GM19328 (cell line): Measurements from ENCODE around the gene IFI27L2.

Experiments
- ATAC-seq: cut with Tn5 transposase; IDR thresholded peaks from one replicate; pipeline ENCODE4 v1.9.1; 2021; ENCODE audit warnings: mild to moderate bottlenecking, moderate library complexity; ENCODE audit not compliant: unreplicated experiment

IFI27L2 gene

DNA sequence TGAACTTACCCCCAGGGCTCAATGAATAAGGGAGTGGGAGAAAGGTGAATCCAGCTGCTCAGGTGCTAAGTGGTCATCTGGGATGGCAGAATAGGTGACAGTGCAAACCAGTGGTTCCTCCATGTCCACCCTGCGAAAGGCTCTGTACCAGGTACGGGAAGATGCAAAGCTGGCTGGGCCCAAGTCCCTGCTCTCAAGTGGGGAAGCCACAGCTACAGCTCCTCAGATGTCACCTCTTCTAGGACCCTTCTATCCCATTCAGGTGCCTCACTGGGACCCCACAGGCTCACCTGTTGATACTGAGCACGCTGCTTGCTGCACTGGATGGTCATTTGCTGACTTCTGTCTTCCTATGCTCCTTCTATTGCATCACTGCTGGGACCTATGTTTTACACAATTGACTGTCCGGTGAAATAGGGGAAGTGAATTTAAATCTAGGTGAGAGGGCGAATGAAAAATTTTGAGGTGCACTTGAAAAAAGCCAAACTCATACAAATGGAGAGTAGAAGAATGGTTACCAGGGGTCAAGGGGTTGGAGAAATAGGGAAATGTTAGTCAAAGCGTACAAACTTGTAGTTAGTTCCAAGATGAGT lies 24.4 kb upstream of the IFI27L2 start:
- no peak for ATAC-seq

DNA sequence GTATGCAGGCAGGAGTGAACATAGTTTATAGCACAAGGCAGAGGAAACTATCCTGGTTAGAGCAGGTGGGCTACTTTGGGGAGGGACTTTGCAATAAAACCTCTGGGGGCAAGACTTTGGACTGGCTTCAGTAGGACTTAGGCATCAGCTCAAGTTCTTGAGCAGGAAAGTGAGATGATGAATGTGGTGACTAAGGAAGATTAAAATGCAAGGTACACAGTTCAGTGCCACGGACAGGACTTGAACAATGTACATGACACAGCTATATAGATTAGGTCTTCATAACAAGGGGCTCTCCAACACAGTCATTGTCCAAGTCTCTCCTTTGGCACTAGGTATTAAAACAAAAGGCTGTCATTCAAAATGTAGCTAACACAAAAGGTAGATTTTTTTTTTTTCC lies 23.3 kb upstream of the IFI27L2 start:
- no peak for ATAC-seq

DNA sequence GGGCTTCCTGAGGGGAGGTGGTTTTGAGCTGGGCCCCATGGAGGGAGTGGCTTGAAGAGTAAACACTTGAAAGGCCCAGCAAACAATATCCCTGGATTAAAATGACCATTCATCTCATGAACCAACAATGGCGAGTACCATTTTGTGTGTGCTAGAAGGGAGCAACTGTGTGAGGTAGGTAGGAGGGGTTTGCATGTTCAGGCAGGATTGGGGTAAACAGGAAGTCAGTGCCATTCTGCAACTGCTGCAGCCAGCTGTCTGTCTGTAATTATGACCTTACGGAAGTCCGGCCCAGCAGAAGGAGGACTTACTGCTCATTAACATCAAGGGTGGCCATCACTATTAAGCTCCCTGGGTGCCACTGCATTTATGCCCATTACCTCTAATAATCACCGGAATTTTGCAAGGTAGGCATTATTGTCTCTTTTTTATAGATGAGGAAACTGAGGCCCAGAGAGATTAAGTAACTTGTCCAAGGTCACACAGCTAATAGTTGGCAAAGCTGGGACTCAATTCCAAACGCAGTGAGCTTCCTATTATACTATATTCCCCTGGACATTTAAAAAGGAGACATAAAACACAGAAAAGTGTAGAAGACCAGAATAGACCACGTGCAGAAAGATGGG lies 16.6 kb upstream of the IFI27L2 start:
- ATAC-seq: no peak

DNA sequence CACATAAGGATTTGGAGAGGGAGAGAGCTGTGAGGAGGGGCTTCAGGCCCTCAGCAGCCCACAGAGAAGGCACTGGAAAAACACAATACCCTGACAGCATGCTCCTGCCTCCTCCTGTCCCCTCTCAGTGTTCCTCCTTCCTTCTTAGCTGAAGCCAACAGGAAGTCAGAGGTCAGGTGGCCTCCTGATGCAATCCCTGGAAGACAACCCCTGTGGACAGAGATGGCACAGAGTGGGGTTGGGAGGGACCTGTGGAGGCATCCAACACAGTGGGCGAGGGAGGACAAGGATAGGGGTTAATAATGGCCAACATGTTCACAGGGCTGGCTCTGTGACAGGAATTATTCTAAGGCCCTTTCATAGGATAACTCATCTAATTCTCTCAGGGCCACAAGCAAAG lies 15.4 kb upstream of the IFI27L2 start:
- ATAC-seq: no peak

DNA sequence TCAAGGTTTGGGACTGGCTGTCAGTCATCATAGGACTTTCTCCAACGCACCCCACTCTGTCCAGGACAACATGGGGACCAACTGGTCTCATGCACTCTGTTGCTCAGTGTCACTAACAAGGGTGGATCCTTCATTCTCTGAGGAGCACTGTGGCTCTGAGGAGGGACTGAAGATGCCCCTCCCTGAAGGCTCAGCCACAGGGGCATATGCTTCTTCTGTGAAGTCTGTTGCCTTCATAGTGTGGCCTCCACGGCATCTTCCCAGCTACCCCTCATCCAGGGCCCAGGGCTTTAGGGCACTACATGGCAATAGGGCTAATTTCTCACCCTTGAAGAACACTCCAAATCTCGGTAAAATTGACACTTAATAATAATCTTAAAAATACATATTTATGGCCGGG lies 14.3 kb upstream of the IFI27L2 start:
- ATAC-seq: no peak

DNA sequence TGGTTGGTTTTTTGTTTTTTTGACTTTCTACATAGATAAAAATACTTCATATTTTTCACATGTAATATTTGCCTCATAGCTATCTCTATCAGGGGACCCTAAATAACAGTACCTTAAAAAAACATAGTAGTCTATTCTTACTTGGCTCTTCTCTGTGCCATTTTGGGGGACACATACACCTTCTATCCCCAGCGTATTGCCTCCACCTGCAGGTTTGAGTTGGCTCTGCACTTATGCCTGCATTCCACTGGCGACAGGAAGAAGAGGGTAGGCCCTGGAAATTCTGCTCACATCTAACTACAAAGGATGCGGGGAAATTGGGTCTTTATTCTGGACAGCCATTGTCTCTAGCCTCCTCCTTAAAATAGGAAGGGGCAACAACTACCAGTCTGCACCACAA lies 13.8 kb upstream of the IFI27L2 start:
- no peak for ATAC-seq

DNA sequence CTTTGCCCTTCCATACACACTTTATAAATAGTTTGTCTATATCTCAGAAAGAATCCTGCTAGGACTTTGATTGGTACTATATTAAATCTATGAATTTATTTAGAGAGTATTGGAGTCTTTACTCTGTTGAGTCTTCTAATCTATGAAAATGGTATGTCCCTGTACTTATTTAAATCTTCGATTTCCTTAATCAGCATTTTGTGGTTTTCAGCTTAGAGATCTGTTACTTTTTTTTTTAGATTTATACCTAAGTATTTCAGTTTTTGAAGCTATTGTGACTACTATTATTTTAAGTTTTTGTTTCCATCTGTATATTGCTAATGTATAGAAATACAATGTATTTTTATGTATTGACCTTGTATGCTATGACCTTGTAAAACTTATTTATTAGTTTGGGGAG lies 13.4 kb upstream of the IFI27L2 start:
- no peak for ATAC-seq

DNA sequence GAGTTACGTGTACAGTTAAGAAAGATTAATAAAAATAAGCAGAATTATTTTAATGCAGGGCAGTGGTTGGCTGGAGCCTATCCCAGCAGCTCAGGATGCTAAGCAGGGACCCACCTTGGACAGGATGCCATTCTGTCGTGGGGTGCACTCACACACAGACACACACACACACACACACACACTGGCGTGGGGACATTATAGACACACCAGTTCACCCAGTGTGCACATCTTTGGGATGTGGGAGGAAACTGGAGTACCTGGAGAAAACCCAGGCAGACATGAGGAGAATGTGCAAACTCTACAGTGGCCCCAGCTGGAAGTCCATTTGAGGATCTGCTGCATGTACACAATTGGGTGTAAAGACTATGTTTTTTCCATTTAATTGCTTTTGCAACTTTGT lies 12.8 kb upstream of the IFI27L2 start:
- ATAC-seq: no peak

DNA sequence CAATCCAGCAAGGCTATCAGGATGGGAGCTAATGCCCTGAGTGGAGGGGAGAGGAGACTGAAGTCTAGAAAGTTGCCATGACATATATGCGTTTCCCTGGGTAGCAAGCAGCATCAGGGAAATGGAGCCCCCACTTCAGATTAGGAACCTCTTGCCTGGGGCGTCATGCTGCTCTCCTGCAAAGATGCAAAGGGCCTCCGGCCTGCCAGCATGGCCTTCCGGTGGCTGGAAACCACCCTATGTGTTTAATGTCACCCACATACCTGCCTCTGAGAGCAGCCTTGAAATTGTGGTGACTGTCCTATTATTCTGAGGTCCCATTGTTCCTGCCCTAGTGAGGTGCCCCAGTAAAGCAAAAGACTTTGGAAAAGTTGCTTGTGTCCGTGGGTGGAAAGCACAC lies 10.0 kb upstream of the IFI27L2 start:
- ATAC-seq: no peak

DNA sequence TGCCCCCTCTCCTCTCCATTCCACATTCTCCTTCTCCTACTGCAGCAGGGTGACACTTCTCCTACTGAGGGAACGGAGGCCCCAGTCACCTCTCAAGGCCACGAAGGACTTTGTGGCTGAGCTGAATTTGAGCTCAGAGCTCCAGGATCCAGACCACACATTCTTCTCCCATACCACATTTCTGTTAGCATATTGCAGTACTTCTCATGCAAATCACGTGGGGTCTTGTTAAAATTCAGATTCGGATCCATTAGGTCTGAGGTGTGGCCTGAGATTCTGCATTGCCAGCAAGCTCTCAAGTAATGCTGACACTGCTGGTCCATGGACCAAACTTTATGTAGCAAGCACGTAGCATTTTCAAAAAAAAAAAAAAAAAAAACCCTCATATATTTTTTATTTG lies 9.6 kb upstream of the IFI27L2 start:
- no peak for ATAC-seq

DNA sequence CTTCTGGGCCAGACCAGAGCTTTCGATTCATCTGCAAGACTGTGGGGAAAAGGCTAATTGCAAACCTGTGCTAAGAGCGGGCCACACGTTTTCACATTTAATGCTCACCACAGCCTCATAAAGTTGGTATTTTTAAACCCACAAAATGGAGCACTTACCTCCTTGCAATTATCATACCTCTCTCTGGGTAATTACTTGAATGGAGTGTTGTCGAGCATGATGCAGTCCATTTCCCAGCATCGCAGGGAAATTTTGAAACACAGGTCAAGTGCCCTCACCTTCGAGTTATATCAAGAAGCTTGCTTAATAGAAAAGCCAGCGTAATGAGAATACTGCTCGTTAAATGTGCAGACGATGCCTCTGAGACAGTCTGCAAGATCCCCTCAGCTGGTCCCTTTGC lies 8.8 kb upstream of the IFI27L2 start:
- no peak for ATAC-seq

DNA sequence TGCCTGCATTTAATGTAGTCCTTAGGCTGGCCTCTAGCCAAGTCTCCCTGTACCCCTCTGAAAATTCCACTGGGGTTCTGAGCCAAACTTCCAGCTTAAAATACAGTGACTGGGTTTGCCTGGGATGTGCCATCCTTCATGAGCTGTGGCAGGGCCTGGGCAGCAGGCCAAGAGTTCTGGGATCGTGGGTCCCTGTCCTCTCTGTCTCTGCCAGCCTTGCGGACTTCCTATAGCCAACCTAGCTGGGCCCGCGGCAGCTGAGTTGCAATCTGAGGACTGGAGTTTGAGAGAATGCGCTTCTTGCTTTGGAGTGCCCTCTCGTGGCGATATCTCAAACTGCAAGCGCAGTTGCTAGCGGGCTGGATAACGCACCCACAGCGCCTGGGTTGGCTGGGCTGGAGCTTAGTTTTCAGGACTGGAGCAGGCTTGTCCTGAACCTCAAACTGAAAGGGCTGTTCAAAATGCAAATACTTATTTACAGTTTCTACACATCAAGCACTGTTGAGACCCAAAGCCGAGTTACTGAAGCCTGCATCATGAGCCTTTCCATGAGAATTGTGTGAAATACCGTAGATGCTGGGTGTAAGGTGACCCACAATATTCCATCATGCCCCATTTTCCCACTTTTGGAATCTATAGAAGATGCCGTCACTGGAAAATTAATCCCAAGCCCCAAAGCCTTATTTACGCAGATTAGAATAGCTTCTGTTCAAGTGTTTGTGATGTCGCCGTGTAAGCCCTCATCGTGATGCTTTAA lies 7.3 kb upstream of the IFI27L2 start:
- ATAC-seq: peak; percentile 83

DNA sequence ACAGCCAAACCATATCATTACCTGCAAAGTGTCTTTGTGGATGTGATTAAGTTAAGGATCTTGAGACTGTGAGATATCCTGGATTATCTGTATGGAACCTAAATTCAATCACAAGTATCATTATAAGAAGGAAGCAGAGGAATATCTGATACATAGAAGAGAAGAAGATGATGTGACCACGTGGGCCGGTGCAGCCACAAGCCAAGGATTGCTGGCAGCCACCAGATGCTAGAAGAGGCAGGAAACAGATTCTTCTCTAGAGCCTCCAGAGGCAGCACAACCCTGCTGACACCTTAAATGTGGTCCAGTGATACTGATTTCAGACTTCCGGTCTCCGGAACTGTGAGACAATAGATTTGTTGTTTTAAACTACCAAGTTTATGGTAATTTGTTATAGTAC lies 6.1 kb upstream of the IFI27L2 start:
- no peak for ATAC-seq

DNA sequence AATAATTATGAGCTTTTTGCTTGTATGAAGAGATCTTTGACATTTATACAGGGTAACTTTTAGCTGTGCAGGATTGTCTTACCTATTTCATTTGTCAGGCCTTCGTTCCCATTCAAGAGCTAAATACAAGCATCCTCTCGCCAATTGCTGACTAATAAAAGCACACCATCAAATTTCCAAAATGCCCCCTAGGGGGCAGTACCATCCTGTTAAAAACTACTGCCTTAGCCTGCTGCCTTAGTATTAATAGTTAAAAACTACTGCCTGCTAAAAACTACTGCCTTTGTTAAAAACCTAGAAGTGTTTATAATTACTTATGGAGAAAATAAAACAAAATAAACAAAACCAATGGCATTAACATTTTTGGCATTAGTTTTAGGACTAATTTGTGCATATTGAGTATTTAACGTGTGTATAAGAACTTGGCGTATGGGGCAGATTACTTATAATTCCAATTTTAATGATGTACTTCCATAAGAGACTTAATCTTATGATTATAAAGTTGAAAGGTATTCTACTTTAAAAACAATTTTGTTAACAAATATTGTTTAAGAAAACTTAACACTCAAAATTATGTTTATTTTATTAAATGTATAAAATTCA lies 3.0 kb upstream of the IFI27L2 start:
- ATAC-seq: no peak

DNA sequence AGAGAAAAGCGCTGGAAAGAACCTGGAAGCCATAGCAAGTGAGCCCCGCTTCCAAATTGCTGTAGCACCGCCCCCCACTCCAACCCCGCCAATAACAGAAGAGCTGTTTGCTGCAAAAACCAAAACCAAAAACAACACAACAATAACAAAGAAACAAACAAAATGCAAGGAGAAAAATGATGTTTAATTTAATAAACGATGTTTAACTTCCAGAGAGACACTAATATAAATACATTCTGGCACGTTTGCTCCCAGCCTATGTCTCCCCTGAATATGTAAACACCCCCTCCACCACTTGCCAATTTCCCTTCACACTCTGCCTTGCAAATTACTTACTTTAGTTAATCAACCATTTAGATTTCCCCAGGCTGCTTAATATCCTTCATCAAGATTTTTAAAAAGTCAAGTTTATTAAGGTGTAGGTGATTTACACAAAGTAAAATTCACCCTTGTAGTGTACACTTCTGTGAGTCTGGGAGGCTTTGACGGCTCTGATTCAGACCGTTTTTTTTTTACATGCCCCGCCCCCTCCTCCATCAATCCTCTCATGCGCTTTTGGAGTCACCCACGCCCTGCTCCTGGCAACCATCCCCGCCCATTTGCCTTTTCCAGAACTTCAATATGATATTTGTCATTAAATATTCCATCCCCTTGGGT lies 482 bp upstream of the IFI27L2 start:
- ATAC-seq: no peak

DNA sequence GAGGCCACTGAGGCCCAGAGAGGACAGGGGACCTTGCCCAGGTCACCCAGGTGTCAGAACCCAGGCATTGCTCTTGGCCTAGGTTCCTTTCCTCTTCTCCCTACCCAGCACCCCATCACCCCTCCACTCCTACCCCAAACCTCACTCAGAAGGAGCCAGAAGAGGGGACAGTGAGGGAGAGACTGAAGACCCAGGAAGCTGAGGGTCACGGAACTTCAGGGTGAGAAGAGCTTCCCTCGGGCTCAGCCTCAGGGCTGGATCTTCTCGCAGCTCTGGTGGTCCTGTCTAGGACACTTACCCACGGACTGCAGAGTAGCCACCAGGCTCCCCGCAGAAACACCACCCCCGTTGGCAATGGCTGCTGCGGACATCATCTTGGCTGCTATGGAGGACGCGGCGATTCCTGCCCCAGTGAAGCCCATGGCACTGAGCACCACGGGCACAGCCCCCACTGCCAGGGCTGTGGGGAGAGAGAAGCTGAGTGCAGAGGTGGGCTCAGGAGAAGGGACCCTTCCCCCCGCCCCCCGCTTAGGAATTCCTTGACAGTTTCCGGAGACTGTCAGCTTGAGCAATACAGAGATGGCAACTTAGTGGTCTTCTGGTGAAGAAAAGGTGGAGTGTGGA lies 1.1 kb downstream of the IFI27L2 start:
- ATAC-seq: no peak

DNA sequence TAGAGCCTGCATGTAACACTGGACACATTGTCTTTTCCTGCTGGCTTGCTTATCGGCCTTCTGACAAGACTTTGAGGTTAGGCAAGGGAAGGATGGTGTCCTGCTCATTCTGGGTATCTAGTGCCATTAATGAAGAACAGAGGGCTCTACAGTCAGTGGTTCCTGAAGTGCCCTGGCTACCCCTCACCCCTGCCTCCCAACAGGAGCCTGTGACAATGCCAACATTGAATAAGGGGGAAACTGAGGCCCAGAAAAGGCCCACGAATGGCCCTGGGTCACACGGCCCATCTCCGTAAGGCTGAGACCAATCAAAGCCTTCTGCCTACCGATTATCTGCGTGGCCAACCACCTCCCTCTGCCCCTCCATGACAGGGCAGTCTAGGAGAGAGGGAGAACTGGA lies 2.1 kb downstream of the IFI27L2 start:
- ATAC-seq: no peak

DNA sequence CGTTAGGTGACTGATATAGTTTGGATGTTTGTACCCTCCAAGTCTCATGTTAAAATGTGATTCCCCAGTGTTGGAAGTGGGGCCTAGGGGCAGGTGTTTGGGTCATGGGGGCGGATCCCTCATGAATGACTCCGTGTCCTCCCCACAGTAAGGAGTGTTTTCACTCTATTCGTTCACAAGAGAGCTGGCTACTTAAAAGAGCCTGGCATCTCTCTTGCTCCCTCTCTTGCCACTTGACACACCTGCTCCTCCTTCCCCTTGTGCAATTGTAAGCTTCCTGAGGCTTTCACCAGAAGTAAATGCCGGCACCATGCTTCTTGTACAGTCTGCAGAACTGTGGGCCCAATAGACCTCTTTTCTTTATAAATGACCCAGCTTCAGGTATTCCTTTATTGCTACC lies 2.6 kb downstream of the IFI27L2 start:
- no peak for ATAC-seq

DNA sequence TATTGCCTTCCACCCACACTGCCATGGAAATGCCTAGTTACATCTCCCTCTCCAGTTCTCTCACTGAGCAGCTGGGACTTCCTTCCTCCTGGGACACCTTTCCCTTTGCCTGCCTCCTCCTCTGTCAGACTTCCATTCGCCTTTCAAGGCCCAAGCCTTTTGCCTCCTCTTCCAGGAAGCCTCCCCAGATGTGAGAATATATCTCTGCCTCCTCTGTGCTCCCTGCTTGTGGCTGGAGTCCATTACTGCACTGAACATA lies 3.1 kb downstream of the IFI27L2 start:
- ATAC-seq: no peak

DNA sequence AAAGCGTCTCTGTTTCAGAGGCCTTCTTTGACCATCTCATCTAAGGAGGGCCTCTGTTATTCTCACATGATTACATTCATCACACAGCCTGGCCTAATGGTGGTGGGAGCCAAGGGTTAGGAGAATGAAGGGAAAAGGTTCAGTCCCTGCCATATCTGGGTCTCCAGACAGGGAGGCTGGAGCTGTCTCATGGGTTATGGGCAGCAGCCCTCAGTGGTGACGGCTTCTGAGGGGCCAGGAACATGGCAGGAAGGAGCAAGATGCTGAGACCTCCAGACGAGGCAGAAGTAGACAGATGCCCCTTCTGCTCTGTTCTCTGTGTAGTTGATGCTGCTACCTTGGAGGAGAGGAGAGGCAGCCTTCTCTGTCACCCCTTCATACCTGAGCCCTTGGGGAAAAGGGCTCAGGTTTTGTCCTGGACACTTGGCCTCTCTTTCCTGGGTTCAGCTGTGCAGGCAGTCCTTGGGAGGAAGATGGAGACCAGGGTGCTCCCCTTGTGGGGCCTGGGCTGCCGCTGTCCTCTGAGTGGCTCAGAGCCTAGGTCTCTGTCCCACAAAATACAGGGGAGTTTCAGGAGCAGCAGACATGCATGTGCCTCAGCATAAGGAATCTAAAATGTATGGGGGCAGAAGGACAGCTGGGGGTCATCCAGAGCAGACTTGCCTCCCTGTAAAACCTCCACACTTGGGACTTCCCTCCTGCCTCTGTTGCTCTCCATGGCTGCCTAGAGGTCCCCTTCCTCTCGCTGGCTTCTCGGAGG lies 3.6 kb downstream of the IFI27L2 start:
- no peak for ATAC-seq
